Activated T-cell treated with anti-CD3 and anti-CD28 coated beads, Interleukin-2, amount 50 U/mL, for 24 hours (primary cell): ENCODE data around the gene TBP.
A peak's percentile ranks its signal among the peaks of the same experiment; 100 is the strongest.

ENCODE experiments used
- DNase-seq: peaks from one replicate; pipeline ENCODE4 v3.0.0-alpha.2; 2020
- H3K27ac Mint-ChIP-seq: 2 replicates; pipeline ENCODE4 v1.8.0; 2020; ENCODE audit warnings: mild to moderate bottlenecking, mixed read lengths
- H3K27me3 Mint-ChIP-seq: 2 replicates; pipeline ENCODE4 v1.8.0; 2020; ENCODE audit warnings: mixed read lengths
- H3K36me3 Mint-ChIP-seq: 2 replicates; pipeline ENCODE4 v1.8.0; 2020; ENCODE audit warnings: low read depth, mixed read lengths
- H3K4me1 Mint-ChIP-seq: 2 replicates; pipeline ENCODE4 v1.8.0; 2020; ENCODE audit warnings: low read depth, mixed read lengths
- H3K4me3 Mint-ChIP-seq: 2 replicates; pipeline ENCODE4 v1.8.0; 2020; ENCODE audit warnings: mild to moderate bottlenecking, moderate library complexity, mixed read lengths
- H3K9me3 Mint-ChIP-seq: 2 replicates; pipeline ENCODE4 v1.8.0; 2020; ENCODE audit warnings: mixed read lengths

TBP gene

GRCh38 chr6:170553534-170554012 is 596 bp upstream of the TBP start:
- Mint-ChIP-seq H3K9me3 (no peaks in the 10 kb centered on the region), H3K4me3 (no peak overlapping the region), H3K27me3 (no peaks in the 10 kb centered on the region), H3K27ac (no peak overlapping the region), H3K36me3 (peaks cover 42% of the 10 kb centered on the region), H3K4me1 (peaks cover 52% of the 10 kb centered on the region)
- DNase-seq = no peak

GRCh38 chr6:170554796-170555137 is 598 bp downstream of the TBP start:
- no peaks in the 10 kb centered on the region for H3K27me3 Mint-ChIP-seq
- no peak for DNase-seq
- no peak overlapping the region for H3K4me3 Mint-ChIP-seq
- H3K9me3 Mint-ChIP-seq = no peaks in the 10 kb centered on the region
- H3K4me1 Mint-ChIP-seq = peaks cover 48% of the 10 kb centered on the region
- peaks cover 41% of the 10 kb centered on the region for H3K36me3 Mint-ChIP-seq
- H3K27ac Mint-ChIP-seq = no peak overlapping the region

- peaks cover 45% of the 10 kb centered on the region for H3K4me1 Mint-ChIP-seq
- H3K36me3 Mint-ChIP-seq = peaks cover 41% of the 10 kb centered on the region
- no peaks in the 10 kb centered on the region for H3K9me3 Mint-ChIP-seq
- DNase-seq = no peak
- no peak overlapping the region for H3K27ac Mint-ChIP-seq
- H3K4me3 Mint-ChIP-seq = no peak overlapping the region
- H3K27me3 Mint-ChIP-seq = no peaks in the 10 kb centered on the region
Observed at GRCh38 chr6:170555305-170555704, 1.1 kb downstream of the TBP start.

- no peaks in the 10 kb centered on the region for H3K9me3 Mint-ChIP-seq
- DNase-seq = no peak
- peaks cover 89% of the 10 kb centered on the region for H3K36me3 Mint-ChIP-seq
- no peak overlapping the region for H3K4me3 Mint-ChIP-seq
- H3K27me3 Mint-ChIP-seq = no peaks in the 10 kb centered on the region
- peaks cover 42% of the 10 kb centered on the region for H3K4me1 Mint-ChIP-seq
- H3K27ac Mint-ChIP-seq = no peak overlapping the region
Observed at GRCh38 chr6:170561555-170561954, 7.4 kb downstream of the TBP start.

GRCh38 chr6:170564936-170565530 is 10.9 kb downstream of the TBP start:
- no peaks in the 10 kb centered on the region for H3K27me3 Mint-ChIP-seq
- DNase-seq = no peak
- peaks cover 20% of the 10 kb centered on the region for H3K4me1 Mint-ChIP-seq
- no peak overlapping the region for H3K27ac Mint-ChIP-seq
- no peak overlapping the region for H3K4me3 Mint-ChIP-seq
- no peaks in the 10 kb centered on the region for H3K9me3 Mint-ChIP-seq
- H3K36me3 Mint-ChIP-seq = peaks cover 91% of the 10 kb centered on the region

GRCh38 chr6:170572704-170573466 is 18.7 kb downstream of the TBP start:
- Mint-ChIP-seq H3K27ac (peak overlapping the region; percentile 37), H3K4me3 (no peak overlapping the region), H3K36me3 (peaks cover 95% of the 10 kb centered on the region), H3K9me3 (no peaks in the 10 kb centered on the region), H3K27me3 (no peaks in the 10 kb centered on the region), H3K4me1 (no peaks in the 10 kb centered on the region)
- no peak for DNase-seq

GRCh38 chr6:170575250-170575649 is 21.1 kb downstream of the TBP start:
- H3K27ac Mint-ChIP-seq = peak overlapping the region; percentile 12
- H3K27me3 Mint-ChIP-seq = no peaks in the 10 kb centered on the region
- no peak overlapping the region for H3K4me3 Mint-ChIP-seq
- no peaks in the 10 kb centered on the region for H3K9me3 Mint-ChIP-seq
- H3K4me1 Mint-ChIP-seq = peaks cover 10% of the 10 kb centered on the region
- peaks cover 96% of the 10 kb centered on the region for H3K36me3 Mint-ChIP-seq
- no peak for DNase-seq

GRCh38 chr6:170578909-170579308 is 24.7 kb downstream of the TBP start:
- Mint-ChIP-seq H3K36me3 (peaks cover 97% of the 10 kb centered on the region), H3K9me3 (no peaks in the 10 kb centered on the region), H3K4me3 (no peak overlapping the region), H3K27ac (peak overlapping the region; percentile 97), H3K27me3 (no peaks in the 10 kb centered on the region), H3K4me1 (peaks cover 36% of the 10 kb centered on the region)
- DNase-seq = no peak

GRCh38 chr6:170583756-170584180 is 29.6 kb downstream of the TBP start:
- Mint-ChIP-seq H3K4me3 (peak overlapping the region; percentile 98), H3K36me3 (peaks cover 59% of the 10 kb centered on the region), H3K9me3 (no peaks in the 10 kb centered on the region), H3K27me3 (no peaks in the 10 kb centered on the region), H3K27ac (peak overlapping the region; percentile 97), H3K4me1 (peaks cover 41% of the 10 kb centered on the region)
- no peak for DNase-seq

- peak within 1 kb of the TSS; percentile 98 for H3K27ac Mint-ChIP-seq
- peaks cover 39% of the 10 kb centered on the region for H3K4me1 Mint-ChIP-seq
- peaks cover 1% of the 10 kb centered on the region for H3K27me3 Mint-ChIP-seq
- no peaks in the 10 kb centered on the region for H3K9me3 Mint-ChIP-seq
- H3K36me3 Mint-ChIP-seq = peaks cover 53% of the 10 kb centered on the region
- DNase-seq = peak; percentile 93
- H3K4me3 Mint-ChIP-seq = peak within 1 kb of the TSS; percentile 98
Observed at GRCh38 chr6:170584181-170584953, 30.2 kb downstream of the TBP start, which contains the start of gene PDCD2. PDCD2 (minus strand) TSS chr6:170584637; CDS start chr6:170584581, 56 bp downstream.

GRCh38 chr6:170584954-170585498 is 30.9 kb downstream of the TBP start:
- H3K27me3 Mint-ChIP-seq = peaks cover 7% of the 10 kb centered on the region
- peaks cover 34% of the 10 kb centered on the region for H3K4me1 Mint-ChIP-seq
- H3K36me3 Mint-ChIP-seq = peaks cover 47% of the 10 kb centered on the region
- no peak for DNase-seq
- H3K4me3 Mint-ChIP-seq = peak overlapping the region; percentile 98
- H3K9me3 Mint-ChIP-seq = peaks cover 4% of the 10 kb centered on the region
- H3K27ac Mint-ChIP-seq = peak overlapping the region; percentile 98

- Mint-ChIP-seq H3K9me3 (peaks cover 33% of the 10 kb centered on the region), H3K4me1 (no peaks in the 10 kb centered on the region), H3K27me3 (peaks cover 30% of the 10 kb centered on the region), H3K27ac (no peak overlapping the region), H3K4me3 (no peak overlapping the region), H3K36me3 (peaks cover 2% of the 10 kb centered on the region)
- DNase-seq = no peak
Observed at GRCh38 chr6:170590725-170591124, 36.6 kb downstream of the TBP start.

GRCh38 chr6:170596426-170596825 is 42.3 kb downstream of the TBP start:
- DNase-seq = no peak
- no peaks in the 10 kb centered on the region for H3K4me1 Mint-ChIP-seq
- peaks cover 28% of the 10 kb centered on the region for H3K27me3 Mint-ChIP-seq
- H3K9me3 Mint-ChIP-seq = peaks cover 20% of the 10 kb centered on the region
- no peaks in the 10 kb centered on the region for H3K36me3 Mint-ChIP-seq
- no peak overlapping the region for H3K4me3 Mint-ChIP-seq
- H3K27ac Mint-ChIP-seq = no peak overlapping the region

GRCh38 chr6:170597278-170597677 is 43.1 kb downstream of the TBP start:
- no peak for DNase-seq
- peaks cover 28% of the 10 kb centered on the region for H3K27me3 Mint-ChIP-seq

More at GRCh38 chr6:170597278-170597677, 43.1 kb downstream of the TBP start:
- Mint-ChIP-seq H3K4me3 (no peak overlapping the region), H3K9me3 (peaks cover 12% of the 10 kb centered on the region), H3K4me1 (no peaks in the 10 kb centered on the region), H3K27ac (no peak overlapping the region), H3K36me3 (no peaks in the 10 kb centered on the region)
